Esophagus mucosa (tissue), 1 donor: ENCODE results near the gene KRT25. TPM values are rescaled to one million over a fixed set of nuclear protein-coding genes. Genes with fewer than 3 reads are reported as not detected.

Source experiments
- ATAC-seq: fragments of 200-7000 bp; cut with Tn5 transposase; one replicate; pipeline ENCODE4 v1.9.1; 2020
- total RNA-seq: library from RNA; stranded (reverse); gene quantifications from one replicate; pipeline ENCODE4 v1.2.4, GENCODE V29; 2023
- donor health status: DM: yes; HTN: yes; CAD: no.

Gene KRT25, protein sequence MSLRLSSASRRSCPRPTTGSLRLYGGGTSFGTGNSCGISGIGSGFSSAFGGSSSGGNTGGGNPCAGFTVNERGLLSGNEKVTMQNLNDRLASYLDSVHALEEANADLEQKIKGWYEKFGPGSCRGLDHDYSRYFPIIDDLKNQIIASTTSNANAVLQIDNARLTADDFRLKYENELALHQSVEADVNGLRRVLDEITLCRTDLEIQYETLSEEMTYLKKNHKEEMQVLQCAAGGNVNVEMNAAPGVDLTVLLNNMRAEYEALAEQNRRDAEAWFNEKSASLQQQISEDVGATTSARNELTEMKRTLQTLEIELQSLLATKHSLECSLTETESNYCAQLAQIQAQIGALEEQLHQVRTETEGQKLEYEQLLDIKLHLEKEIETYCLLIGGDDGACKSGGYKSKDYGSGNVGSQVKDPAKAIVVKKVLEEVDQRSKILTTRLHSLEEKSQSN
- not detected for total RNA-seq

DNA sequence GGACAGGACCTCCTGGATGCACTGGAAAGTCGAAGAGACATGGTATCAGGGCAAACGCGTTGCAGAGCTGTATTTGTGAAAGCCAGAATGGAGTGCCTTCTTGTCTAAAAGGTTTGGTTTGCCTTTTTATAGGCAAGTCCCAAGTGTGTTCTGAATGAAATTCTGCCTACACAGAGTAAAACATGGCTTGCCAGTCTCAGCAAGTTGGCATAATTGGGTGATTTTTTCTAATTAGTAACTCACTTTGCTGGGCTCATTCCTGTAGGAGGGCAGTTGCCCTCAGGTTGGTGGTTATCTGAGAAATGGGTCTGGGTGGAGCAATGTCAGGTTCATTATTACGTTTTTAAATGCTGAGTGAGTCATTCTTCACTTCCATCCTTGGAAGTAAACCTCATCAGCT lies at the start of gene KRT25:
Gene KRT25 (minus strand): TSS at position 101 of the 400 bp plus-strand sequence. CDS start 60 bp downstream, at position 41.
- ATAC-seq = no peak

DNA sequence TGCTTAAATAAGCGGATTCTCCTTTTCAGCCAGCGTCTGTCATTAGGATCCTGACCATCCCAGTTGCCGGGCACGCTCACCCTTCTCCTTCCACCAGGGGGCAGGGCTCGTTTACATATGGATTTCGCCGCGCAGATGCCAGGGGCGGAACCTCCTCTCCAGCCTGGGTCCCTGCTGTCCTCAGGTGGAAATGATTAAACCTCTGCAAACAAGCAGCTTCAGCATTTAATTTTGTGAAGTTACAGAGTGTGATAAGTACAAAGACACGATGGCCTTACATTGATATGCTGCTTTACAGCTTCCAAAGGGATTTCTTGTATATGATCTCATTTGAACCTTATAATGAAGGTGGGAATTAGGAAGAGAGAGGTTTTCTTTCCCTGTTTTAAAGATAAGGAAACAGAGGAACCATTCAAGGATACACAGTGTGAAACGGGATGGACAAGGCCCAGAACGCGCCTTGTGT lies 48.5 kb upstream of the KRT25 start:
- peak; percentile 95 for ATAC-seq

DNA sequence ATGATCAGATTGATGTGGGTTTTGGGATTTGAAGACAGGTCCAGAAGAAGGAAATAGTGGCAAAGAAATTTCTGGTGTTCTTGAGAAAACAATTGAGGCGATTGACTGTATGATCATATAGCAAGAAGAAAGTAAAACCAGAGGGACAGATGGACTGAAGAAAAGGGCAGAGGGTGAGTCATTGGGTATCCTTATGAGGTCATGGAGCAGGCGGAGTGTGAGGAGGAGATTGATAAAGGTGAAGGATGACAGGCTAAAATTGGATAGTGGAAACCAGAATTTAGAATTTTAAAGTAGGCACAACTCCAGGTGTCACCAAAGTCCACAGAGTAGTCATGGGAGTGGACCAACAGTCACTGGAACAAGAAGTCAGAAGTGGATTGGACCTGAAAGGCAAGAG lies 46.0 kb upstream of the KRT25 start:
- ATAC-seq = no peak

DNA sequence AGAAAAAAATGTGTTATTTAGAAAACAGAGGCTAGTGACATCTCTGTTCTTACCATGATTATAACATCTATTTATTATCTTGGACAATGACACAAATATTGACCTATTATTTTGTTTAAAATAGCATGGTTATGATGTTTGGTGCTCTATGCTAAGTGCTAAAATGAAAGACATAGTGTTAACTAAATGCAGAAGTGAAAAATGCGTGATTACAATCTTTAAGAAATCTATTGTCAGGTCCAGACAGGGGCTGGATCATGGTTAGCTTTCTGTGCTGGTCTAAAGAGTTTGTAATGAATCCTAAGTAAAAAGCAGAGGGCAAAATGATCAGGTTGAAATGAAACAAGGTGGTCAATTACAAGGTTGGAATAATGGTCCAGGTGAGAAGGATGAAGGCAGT lies 45.2 kb upstream of the KRT25 start:
- no peak for ATAC-seq

DNA sequence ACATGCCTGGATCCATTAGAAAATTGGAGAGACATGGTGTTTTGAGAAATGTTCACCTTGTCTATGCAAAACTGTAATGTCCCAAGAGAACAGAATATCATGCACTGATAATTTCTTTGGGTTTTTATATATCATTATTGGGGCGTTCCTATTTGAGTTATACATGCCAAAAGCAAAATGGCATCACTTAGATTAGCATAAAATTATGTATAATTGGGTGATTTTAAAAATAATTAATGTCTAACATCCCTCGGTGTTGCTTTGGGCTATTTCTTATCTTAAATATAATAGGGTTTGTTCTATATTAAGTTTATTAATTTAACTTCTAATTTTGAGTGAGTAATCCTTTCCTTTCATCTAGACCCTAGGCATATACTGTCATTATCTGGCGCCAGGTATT lies 44.7 kb upstream of the KRT25 start, which contains the start of gene KRT28:
Gene KRT28 (minus strand): TSS at position 101 of the 400 bp plus-strand sequence. CDS start 66 bp downstream, at position 35.
- no peak for ATAC-seq

DNA sequence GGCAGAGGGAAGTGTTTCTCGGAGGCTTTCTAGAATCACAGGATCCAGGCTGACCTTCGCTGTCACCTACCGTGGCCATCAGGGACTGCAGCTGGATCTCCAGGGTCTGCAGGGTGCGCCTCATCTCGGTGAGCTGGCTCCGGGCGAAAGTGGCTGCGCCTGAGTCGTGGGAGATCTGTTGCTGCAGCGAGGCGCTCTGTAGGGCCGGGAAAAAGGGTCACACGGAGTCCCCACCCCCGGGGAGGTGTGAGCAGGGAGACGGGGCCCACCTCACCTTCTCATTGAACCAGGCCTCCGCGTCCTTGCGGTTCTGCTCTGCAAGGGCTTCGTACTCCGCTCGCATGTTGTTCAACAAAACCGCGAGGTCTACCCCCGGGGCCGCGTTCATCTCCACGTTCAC lies 41.7 kb upstream of the KRT25 start:
- ATAC-seq = no peak

DNA sequence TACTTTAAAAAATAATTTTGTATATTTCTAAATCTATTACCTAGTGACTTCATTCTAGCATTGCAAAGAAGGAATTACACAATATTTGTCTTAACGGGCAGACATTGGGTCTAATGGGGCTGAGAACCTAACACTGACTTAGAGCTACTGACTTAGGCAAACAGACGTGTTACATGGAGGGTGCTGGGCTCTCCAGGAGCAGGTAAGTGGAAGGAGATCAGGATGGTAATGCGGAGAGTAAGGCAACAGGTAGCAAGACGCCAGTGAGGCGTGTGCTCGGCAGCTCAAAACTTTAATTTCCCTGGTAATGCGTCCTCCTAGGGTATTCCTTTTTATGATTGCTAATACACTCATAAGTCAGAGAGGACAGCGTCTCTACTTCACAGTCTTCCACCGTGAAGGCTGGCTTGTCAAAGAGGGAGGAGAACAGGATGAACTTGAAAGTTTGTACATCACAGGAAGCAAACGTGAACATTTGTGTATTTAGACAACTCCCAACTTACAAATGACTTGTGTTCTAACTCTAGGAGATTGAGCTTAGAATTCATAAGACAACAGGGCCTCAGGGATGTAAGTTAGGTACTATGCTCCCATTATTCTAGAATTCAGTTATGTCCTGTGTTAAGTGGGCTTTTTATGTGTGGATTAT lies 40.0 kb upstream of the KRT25 start:
- peak; percentile 20 for ATAC-seq

DNA sequence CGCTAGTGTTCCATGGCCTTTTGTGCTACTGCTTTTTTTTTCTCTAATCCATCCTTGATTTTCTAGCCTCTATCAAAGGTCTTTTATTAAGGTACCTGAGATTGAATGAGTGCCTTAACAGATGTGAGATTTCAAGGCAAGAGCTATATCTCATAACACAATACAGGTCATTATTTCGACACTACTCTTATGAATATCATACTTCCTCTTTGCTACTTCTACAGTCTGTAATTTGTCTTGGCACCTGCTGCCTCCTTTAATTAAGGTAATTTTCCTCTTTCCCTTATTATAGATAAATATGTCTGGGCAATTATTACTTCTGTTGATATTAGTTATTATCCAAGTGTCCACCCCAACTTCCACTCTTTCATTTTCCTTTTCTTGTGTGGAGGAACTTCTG lies 39.3 kb upstream of the KRT25 start:
- ATAC-seq = no peak

DNA sequence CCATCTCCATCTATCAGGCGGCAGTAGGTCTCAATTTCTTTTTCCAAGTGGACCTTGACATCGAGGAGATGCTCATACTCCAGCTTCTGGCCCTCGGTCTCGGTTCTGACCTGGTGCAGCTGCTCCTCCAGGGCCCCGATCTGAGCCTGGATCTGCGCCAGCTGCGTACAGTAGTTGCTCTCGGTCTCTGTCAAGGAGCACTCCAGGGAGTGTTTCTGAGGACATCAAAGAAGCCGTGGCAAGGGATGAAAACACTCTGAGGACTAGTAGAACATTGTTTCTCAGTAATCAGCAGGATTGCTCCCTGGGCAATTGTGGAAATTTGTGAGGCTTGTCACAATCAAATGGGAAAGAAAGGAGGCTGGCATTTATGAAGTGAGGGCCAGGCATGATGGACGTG lies 38.7 kb upstream of the KRT25 start:
- ATAC-seq = no peak

DNA sequence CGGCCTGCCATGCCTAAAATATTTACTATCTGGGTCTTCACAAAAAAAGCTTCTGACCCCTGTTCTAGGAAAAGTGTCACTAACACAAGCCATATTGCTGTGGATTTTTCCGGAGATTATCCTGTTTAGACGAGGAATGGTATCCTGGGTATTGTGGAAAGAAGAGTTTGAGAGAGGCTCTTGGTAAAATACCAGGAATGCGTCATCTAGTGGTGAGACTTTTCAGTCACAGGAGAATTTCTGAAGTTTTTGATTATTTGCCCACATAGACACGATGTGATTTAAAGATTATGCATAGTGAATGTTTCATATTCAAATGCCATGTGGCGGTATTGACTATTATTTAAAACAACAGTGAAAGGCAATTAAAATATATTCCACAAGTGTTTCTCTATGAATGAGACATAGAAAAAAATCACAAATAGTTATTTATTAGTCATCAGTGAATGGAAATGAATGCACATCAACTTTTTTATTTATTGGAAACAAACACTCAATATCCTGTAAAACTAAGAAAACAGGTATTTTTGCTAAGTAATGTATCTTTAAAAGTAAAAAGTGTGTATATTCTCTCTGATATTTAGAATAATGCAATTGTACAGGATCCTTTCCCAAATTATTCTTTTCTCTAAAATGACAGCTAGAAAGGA lies 36.8 kb upstream of the KRT25 start:
- ATAC-seq = peak; percentile 41

DNA sequence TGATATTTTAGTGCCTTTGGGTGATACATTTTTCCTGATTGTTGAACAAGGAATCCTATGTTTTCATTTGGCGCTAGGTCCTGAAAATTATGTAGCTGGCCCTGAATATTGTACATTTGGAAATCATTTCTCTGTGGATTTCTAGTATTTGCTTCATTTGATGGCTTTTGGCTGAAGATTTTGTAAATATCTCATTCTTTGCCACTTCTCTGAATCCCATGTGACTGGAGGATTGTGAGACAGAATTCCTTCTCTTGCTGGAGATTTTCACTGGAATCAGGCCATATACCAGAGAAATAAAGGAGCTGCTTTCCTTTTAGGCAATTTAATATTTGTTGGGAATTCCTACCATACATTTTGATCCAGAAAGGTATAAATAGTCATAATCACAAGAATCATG lies 36.0 kb upstream of the KRT25 start:
- no peak for ATAC-seq

DNA sequence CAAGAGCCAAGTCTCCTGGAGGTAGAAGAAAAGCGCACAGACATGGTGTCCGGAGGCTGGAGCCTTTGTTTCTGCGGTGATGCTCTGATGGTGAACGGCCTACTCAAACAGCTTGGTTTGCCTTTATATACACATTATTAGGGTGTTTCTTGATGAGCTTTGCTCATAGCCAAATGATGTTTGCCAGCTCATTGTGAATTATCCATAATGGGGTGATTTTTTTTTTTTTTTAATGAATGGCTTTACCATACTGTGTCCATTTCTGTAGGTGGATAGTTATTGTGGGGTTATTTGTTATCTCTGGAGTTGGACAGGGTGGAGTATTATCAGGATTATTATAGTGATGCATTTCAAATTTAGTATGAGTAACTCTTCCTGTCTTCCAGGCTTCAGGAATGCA lies 27.3 kb upstream of the KRT25 start, which contains the start of gene KRT27:
Gene KRT27 (minus strand): TSS at position 101 of the 400 bp plus-strand sequence. CDS start 57 bp downstream, at position 44.
- no peak for ATAC-seq

DNA sequence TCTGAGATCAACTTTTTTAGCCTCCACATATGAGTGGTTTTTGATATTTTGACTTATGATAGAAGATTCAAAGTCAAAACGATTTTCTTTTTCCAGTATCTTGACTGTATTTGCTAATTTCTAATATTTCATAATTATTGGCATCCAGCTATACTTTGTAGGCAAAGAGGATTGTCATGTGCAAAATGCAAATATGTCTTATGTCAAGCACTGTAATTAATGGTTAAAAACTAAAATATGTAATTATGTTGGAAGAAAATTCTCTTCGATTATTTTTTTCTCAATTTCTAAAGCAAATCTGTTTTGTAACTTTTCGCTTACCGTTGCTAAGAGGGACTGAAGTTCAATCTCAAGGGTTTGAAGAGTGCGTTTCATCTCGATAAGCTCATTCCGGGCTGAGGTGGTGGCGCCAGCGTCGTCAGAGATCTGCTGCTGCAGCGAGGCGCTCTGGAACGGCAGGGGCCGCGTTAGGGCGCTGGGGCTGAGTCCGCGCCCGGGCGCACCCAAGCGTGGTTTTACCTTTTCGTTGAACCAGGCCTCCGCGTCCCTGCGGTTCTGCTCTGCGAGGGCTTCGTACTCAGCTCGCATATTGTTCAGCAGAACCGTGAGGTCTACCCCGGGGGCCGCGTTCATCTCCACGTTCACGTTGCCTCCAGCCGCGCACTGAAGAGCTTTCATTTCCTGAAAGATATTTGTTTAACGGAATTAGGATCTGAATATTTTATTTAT lies 24.2 kb upstream of the KRT25 start:
- no peak for ATAC-seq

DNA sequence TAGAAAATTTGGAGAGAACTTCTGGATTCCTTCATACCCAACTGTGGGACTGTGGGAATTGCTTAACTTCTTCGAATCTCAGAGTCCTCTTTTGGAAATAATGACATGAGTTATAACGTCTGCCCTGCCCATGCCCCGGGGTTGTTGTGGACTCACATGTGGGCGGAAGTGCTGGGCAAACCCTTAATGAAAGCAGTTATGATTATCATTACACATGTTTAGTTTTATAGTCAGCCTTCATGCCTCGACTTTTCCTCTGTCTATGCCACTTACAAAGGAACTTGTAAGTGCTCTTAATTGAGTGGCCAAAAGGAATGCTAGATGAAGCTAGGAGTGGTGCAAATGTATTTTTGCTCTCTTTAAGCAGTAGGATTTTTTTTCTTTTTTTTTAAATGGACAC lies 23.3 kb upstream of the KRT25 start:
- ATAC-seq = peak; percentile 55

DNA sequence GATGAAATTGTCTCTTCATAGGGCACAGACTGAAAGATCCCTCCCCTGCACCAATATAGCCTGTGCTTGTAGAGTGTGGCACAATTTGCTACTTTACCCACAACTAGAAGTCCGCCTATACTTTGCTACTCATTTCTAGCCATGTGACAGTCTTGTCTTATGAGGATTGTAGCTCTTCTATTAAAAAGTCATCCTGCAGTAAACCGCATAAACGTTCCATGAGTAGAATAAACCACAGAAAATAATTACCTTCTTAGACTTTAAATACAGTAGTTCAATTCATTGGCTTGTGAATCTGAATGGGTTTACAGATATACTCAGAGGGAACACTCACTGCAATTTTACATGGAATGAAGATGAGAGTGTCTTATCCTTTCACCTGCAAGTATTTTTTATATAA lies 22.8 kb upstream of the KRT25 start:
- no peak for ATAC-seq

DNA sequence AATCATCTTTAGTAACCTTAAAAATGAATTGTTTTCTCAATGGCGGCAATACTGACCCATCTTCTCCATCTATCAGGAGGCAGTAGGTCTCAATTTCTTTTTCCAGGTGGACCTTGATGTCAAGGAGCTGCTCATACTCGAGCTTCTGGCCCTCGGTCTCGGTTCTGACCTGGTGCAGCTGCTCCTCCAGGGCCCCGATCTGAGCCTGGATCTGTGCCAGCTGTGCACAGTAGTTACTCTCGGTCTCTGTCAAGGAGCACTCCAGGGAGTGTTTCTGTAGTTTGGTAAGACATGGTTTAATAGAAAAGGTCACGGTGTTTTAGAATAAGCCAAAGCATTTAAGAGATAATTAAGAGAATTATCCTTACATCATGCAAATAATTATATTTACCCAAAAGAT lies 22.3 kb upstream of the KRT25 start:
- no peak for ATAC-seq

DNA sequence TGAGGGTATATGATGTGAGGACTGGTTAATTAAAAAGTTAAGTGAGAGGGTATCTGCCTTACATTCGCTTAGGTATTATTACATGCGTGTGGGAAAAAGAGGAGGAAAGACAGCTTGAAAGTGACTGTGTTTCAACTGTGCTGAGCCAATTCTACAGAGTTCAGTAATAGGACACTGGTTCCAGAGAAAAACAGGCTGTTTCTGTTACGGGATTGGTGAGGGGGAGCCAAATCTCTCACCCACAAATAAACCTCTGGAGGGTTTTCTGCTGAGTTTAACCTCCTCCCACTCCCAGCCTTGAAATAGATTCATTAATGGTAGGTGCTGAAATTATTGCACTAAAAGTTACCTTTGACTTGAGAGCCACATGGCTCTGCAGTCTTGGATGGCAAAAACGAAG lies 20.8 kb upstream of the KRT25 start:
- ATAC-seq = no peak

DNA sequence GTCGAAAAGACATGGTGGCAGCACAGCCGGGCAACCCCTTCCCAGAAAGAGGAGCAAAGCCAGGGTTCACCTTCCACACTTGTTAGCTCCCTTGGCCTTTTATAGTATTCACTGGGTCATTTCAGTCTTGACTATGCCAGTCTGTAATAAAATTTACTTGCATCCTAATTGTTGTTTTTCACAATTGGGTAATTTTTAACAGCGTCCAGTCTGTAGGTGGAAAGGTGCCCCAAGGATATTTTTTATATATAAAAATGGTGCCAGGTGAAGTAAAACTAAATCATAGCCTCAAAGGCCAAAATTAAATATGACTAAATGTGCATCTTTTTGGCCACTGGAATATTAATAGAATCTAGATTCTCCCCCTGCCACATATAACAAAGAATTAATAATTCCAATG lies 17.0 kb upstream of the KRT25 start, which contains the start of gene KRT26:
Gene KRT26 (minus strand): TSS at position 101 of the 400 bp plus-strand sequence. CDS start 88 bp downstream, at position 13.
- ATAC-seq = no peak

DNA sequence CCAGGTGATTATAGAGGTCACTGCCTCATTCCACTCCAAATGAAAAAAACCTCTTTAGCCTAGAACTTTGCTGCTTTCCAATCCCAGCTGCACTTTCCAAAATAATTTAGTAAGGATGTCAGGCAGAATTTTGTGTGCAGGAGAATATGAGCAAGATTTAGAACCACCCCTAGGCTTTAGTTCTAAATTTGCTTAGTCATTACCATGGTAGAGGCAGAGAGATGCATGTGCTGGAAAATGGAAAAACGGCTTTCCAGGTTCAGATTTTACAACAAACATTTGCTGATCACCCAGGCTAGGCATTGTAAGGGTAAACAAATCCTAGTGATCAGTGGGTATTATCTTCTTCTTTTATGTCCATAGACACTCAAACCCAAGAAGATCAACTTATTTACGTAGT lies 10.5 kb upstream of the KRT25 start:
- ATAC-seq = no peak

DNA sequence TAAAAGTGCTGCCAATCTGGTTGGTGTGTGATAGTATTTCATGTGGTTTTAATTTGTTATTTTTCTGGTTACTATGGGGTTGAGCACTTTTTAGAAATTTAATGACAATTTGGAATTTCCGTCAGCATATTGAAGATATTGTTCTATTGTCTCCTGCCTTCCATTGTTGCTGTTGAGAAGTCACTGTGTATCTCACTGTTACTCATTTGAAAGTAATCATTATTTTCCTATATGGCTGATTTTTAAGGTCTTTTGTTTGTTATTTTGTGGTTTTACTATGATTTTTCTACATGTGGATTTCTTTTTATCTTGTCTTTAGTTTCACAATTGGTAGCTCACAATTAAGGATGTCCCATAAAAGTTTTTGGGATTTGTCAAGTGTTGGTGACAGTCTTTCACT lies 8.6 kb upstream of the KRT25 start:
- no peak for ATAC-seq

DNA sequence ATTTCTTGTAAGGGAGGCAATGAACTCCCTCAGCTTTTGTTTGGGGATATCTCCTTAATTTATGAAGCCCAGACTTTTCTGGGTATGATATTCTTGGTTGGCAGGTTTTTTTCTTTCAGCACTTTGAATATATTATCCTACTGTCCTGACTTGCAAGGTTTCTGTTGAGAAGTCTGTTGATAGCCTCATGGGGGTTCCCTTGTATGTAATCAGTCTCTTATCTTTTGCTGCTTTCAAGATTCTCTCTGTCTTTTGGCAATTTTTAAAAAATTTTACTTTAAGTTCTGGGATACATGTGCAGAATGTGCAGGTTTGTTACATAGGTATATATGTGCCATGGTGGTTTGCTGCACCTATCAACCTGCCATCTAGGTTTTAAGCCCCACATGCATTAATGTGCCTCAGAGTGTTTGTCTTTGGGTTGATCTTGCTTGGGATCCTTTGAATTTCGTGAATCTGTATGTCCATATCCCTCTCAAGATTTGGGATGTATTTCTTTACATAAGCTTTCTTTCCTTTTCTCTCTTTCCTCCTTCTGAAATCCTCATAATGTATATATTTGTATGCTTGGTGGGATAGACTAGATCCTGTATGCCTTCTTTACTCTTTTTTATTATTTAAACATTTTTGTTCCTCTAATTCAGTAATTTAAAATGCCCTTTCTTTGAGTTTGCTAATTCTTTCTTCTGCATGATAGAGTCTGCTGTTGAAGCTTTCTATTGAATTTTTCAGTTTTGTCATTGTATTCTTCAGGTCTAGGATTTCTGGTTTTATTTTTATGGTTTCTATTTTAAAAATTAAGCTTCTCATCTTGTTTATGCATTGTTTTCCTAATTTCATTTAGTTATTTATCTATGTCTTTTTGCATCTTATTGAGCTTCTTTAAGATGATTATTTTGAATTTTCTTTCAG lies 5.2 kb upstream of the KRT25 start:
- no peak for ATAC-seq
